Keratinocyte (primary cell): ENCODE measurements around the gene SETD1B. TPM values are rescaled to one million over a fixed set of nuclear protein-coding genes. Genes with fewer than 3 reads are reported as not detected.

ENCODE experiments used
- DNase-seq: peaks from one replicate; pipeline ENCODE4 v3.0.0-alpha.2; 2011; ENCODE audit warnings: low read depth, missing footprints, low spot score
- FAIRE-seq: peaks from 2 replicates; lab custom pipeline; 2011; peaks lifted over from hg19 to GRCh38; lab: Jason Lieb, UNC
- H2AFZ ChIP-seq: 2 replicates; pipeline ENCODE4 v1.6.0; 2012; ENCODE audit warnings: low read length, control low read depth, inconsistent platforms; ENCODE audit not compliant: control insufficient read depth
- H3K27ac ChIP-seq: 2 replicates; pipeline ENCODE4 v1.5.1; 2011; ENCODE audit warnings: low read length; ENCODE audit not compliant: control insufficient read depth, insufficient read depth
- H3K27me3 ChIP-seq: 3 replicates; pipeline ENCODE4 v1.6.0; 2011; ENCODE audit warnings: low read length; ENCODE audit not compliant: control insufficient read depth, insufficient read depth; ENCODE audit errors: extremely low read depth
- H3K36me3 ChIP-seq, 2 experiments: 2 replicates in 1 of 2; 3 replicates in 1 of 2; pipeline ENCODE4 v1.5.1; 2011; ENCODE audit warnings: low read length in 2 of 2, mild to moderate bottlenecking in 1 of 2; ENCODE audit not compliant: control insufficient read depth in 2 of 2, insufficient read depth in 2 of 2; ENCODE audit errors: extremely low read depth in 1 of 2
- H3K4me1 ChIP-seq: 3 replicates; pipeline ENCODE4 v1.5.1; 2011; ENCODE audit warnings: low read length; ENCODE audit not compliant: control insufficient read depth, insufficient read depth; ENCODE audit errors: extremely low read depth
- H3K4me2 ChIP-seq: 3 replicates; pipeline ENCODE4 v1.6.0; 2011; ENCODE audit warnings: low read depth, low read length; ENCODE audit not compliant: control insufficient read depth, insufficient read depth; ENCODE audit errors: extremely low read depth
- H3K4me3 ChIP-seq, 3 experiments: fragments of 200-600 bp in 1 of 3; sonication (generic) in 1 of 3; 2 replicates in 2 of 3; 3 replicates in 1 of 3; pipeline ENCODE4 v1.5.1; 2011 to 2016; ENCODE audit warnings: low read length in 3 of 3, mild to moderate bottlenecking in 3 of 3, control low read depth in 2 of 3, inconsistent platforms in 1 of 3, low read depth in 1 of 3, mixed read lengths in 1 of 3, mixed run types in 1 of 3, moderate library complexity in 1 of 3; ENCODE audit not compliant: control insufficient read depth in 2 of 3, insufficient read depth in 2 of 3; ENCODE audit errors: extremely low read depth in 1 of 3
- H3K79me2 ChIP-seq: 2 replicates; pipeline ENCODE4 v1.6.0; 2012; ENCODE audit warnings: low read length; ENCODE audit not compliant: control insufficient read depth, insufficient read depth
- H3K9ac ChIP-seq: 3 replicates; pipeline ENCODE4 v1.6.0; 2011; ENCODE audit warnings: low read length; ENCODE audit not compliant: control insufficient read depth, insufficient read depth; ENCODE audit errors: extremely low read depth
- H3K9me1 ChIP-seq: 3 replicates; pipeline ENCODE4 v1.6.0; 2011; ENCODE audit warnings: low read length; ENCODE audit not compliant: control insufficient read depth, insufficient read depth; ENCODE audit errors: extremely low read depth
- H3K9me3 ChIP-seq: 2 replicates; pipeline ENCODE4 v1.5.1; 2012; ENCODE audit warnings: low read depth, low read length; ENCODE audit not compliant: control insufficient read depth
- H4K20me1 ChIP-seq: 3 replicates; pipeline ENCODE4 v1.6.0; 2011; ENCODE audit warnings: low read length; ENCODE audit not compliant: control insufficient read depth, insufficient read depth; ENCODE audit errors: extremely low read depth
- CTCF ChIP-seq, 3 experiments: IDR thresholded peaks in 1 of 3; conservative IDR thresholded peaks in 1 of 3; optimal IDR thresholded peaks in 1 of 3; 2 replicates in 2 of 3; 3 replicates in 1 of 3; pipeline versions ENCODE3 to v1.5.1; 2011; ENCODE audit warnings: low read length in 3 of 3, mild to moderate bottlenecking in 3 of 3, moderate library complexity in 2 of 3, control low read depth in 1 of 3, inconsistent platforms in 1 of 3; ENCODE audit not compliant: insufficient read depth in 2 of 3; ENCODE audit errors: extremely low read depth in 1 of 3
- EZH2 ChIP-seq: IDR thresholded peaks from one replicate; pipeline ENCODE4 v1.6.1; 2012; ENCODE audit warnings: inconsistent platforms, mild to moderate bottlenecking, low read length, moderate library complexity
- dilution Hi-C: fragments of 300-500 bp; cut with MboI; formaldehyde crosslinking; loops from one replicate; pipeline ENCODE4 v1.7.0; 2020; ENCODE audit warnings: low sequenced_read_pairs; ENCODE audit not compliant: extremely low pct_ligation_motif_present
- polyA plus RNA-seq, 5 experiments: library from polyadenylated mRNA; depleted of rRNA in 3 of 5; stranded (reverse) in 3 of 5; stranded (forward) in 1 of 5; unstranded in 1 of 5; fragments of >200 nt; gene quantifications; 1 replicate in 1 of 5; 2 replicates in 3 of 5; 3 replicates in 1 of 5; pipeline versions ENCODE4 v1.2.1 to v1.2.3, GENCODE V29; 2011 to 2012; ENCODE audit warnings: missing spikeins in 2 of 5, low read depth in 1 of 5, low replicate concordance in 1 of 5

The SETD1B gene
- polyA plus RNA-seq, 1 donor (not counting 4 experiments of a cell fraction or from before 2014, with no cell fraction given): 0.72 TPM

DNA sequence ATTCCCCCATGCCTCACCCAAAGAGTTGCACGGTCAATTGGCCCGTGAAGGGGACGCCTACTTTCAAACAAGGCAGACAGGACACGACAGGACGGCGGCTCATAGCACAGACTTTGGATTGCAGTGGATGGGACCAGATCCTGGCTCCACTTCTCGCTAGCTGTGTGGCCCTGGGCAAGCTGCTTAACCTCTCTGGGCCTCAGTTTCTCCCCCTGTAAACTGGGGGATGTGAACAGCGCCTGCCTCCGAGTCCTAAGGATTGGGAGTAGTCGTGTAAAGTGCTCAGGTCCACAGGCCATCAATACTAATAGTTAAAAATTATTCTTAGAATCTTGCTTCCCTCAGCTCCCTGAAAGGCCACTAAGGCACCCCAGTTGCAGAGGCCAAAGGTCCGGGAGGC lies 23.4 kb upstream of the SETD1B start:
- dilution Hi-C loops: no loop called here

DNA sequence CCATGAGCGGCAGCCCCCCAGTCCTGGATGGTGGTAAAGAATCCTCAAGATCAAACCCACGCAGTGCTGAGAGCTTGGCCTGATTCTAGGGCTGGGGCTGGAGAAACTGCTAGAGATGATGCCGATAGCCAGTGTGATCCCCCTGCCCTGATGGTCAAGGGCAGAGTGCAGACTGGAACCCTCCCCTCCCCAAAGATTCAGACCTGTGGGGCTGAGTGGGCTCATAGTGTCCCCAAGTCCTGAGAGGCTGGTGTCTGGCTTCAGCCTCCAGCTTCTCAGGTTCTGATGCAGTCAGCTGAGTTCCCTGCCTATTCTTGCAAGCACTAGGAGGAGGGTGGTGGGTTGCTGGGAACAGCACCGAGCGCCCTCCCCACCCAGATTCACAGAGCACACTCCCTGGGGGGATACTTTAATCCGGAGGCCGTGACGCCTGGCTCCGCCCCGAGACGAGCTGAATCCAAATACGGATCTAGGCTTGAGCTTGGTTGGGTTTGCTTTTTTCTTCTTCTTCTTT lies 22.3 kb upstream of the SETD1B start:
- dilution Hi-C loops: no loop called here
- no peak for FAIRE-seq
- no peaks in the 10 kb centered on the region for H3K79me2 ChIP-seq

More for the DNA sequence above, 23.4 kb upstream of the SETD1B start:
- H3K27me3 ChIP-seq: no peaks in the 10 kb centered on the region
- no peaks in the 10 kb centered on the region for H3K9me3 ChIP-seq
- H3K27ac ChIP-seq: no peak overlapping the region
- TF ChIP-seq EZH2 (no peak), CTCF (optimal IDR thresholded peaks at IDR 0.05 in 1 of 3, IDR thresholded peaks at IDR 0.05 in 1 of 3, conservative IDR thresholded peaks at IDR 0.05 in 1 of 3; ENCODE audit: extremely low read depth in 1 of 3, insufficient read depth in 2 of 3, low read length in 3 of 3) (no peak)
- H2AFZ ChIP-seq: no peak overlapping the region
- no peak overlapping the region for H3K9ac ChIP-seq
- no peak for DNase-seq
- no peak overlapping the region for H3K4me3 ChIP-seq
- no peak for FAIRE-seq
- H3K9me1 ChIP-seq: no peaks in the 10 kb centered on the region
- peaks cover 24% of the 10 kb centered on the region for H3K4me1 ChIP-seq
- H4K20me1 ChIP-seq: no peaks in the 10 kb centered on the region
- H3K4me2 ChIP-seq: no peak overlapping the region
- H3K36me3 ChIP-seq: peaks cover 0 to 6% of the 10 kb centered on the region in 2 experiments
- no peaks in the 10 kb centered on the region for H3K79me2 ChIP-seq

More for the DNA sequence above, 22.3 kb upstream of the SETD1B start:
- no peaks in the 10 kb centered on the region for H4K20me1 ChIP-seq
- DNase-seq: no peak
- H3K4me1 ChIP-seq: peaks cover 28% of the 10 kb centered on the region
- H3K9me1 ChIP-seq: no peaks in the 10 kb centered on the region
- no peaks in the 10 kb centered on the region for H3K27me3 ChIP-seq
- no peaks in the 10 kb centered on the region for H3K9me3 ChIP-seq
- H3K4me3 ChIP-seq: no peak overlapping the region
- H3K27ac ChIP-seq: peak overlapping the region; percentile 13
- H2AFZ ChIP-seq: no peak overlapping the region
- peaks cover 0 to 6% of the 10 kb centered on the region in 2 experiments for H3K36me3 ChIP-seq
- TF ChIP-seq CTCF (optimal IDR thresholded peaks at IDR 0.05 in 1 of 3, IDR thresholded peaks at IDR 0.05 in 1 of 3, conservative IDR thresholded peaks at IDR 0.05 in 1 of 3; ENCODE audit: extremely low read depth in 1 of 3, insufficient read depth in 2 of 3, low read length in 3 of 3): no peak
- TF ChIP-seq EZH2: no peak
- H3K4me2 ChIP-seq: peak overlapping the region; percentile 53
- no peak overlapping the region for H3K9ac ChIP-seq
